COLO829 (cell line): ENCODE data around the gene SLC26A1.

Experiments
- DNase-seq: peaks from one replicate; pipeline ENCODE4 v3.0.0; 2012; ENCODE audit warnings: low spot score

SLC26A1 gene

DNA sequence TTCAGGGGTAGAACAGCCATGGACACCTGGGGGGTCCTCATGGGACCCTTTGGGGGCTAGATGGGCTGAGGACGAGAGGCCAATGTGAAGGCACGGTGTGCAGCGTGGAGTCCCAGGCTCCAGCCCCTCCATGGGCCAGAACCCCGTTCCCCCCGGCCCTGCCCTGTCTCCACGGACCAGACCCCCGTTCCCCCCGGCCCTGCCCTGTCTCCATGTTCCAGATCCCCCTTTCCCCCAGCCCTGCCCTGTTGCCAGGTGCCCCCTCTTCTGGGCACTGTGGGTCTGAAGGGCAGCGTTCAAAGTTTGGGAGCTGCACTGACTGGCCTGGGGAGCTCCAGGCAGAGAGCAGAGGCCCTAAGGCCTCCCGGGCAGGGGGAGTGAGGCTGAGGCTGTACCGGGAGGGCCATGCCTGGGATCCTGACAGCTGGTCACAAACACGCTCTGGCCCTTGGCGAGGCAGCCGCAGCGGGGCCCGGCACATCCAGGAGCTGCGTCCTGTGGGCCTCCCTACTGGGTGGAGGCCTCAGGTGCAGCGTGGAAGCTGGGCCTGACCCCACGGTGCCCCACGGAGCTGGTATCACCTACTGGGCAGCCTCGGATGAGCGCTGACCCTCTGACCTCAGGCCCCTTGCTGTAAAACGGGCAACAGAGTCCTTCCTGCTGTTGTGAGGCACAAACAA, 28.7 kb downstream of the SLC26A1 start:
- DNase-seq, result no peak

DNA sequence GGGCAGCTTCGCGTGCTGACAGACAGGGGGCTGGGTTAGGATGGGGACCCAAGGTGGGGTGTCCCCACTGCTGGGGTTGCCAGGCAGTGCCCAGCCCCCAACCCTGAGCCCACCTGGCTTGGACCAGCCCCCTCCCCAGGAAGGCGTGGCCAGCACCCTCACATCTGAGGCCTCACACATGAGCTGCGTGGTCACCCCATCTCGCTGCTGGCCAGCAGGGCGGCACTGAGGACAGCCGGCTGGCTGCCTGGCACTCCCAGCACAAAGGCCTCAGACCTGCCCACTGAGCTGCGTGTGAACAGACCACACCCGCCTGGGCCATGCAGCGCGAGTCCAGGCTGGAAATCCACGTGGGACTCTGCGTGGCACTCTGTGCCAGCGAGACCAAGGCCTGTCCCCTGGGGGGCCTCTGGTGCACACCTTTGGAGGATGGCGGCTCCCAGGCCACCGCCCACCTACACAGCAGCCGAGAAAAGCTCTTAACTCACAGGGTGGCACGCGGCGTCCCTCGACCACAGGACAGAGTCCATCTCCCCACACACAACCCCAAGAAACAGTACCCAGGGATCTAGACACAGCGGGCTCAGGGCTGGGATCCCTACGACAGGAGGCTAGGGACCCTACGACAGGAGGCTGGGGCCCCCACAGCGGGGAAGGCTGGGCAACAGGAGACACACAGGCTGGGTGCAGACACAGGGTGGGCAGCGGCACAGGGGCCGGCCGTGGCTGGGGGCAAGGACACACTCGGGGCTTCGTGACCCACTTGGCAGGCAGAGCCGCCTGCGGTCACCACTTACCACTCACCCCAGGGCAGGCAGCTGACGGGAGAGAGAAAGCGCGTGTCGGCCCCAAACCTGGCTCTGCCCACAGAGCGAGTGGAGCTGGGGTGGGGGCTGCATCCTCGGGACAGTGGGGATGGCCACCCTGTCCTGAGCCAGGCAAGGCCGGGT, 29.7 kb downstream of the SLC26A1 start:
- no peak for DNase-seq

DNA sequence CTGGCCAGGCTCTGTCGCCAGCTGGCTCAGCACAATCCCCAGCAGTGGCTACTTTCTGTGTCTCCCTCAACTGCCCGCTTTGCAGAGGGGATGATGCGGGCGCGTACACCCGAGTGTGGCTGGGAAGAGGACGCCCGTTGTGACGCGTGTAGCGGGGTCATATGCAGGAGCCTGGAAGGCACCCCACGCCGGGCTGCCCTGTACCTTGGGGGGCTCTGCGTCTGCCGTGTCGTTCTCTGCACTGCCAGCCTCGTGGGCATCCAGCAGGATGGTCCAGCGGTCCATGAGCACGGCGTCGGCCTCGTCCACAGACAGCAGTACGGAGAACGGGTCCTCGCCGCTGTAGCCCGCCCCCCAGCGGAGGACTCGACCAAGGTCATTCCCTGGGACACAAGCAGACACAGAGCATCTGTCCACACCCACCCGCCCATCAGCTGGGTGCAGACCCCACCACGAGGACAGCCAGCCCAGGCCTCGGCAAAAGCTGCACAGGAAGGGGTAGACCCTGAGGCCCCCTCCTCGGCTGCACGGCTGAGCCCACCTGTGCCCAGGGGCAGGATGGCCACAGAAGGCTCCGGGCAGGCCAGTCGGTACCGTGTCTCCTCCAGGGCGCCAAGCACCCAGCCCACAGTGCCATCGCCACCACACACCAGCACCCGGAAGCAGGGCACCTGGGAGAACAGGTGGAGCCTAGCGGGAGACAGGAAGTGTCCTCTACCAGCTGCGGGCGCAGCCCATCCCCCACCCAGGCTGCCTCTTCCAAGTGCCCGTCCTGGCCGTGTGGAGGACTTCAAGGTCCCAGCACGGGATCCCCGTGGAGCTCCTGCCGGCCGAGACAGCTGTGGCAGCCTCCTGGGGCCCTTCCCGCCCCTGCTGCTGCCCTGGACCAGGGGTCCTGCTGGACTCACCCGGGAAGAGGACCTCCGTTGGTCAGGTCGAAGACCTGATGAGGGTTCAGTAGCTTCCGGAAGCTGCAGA, 30.7 kb downstream of the SLC26A1 start:
- no peak for DNase-seq

DNA sequence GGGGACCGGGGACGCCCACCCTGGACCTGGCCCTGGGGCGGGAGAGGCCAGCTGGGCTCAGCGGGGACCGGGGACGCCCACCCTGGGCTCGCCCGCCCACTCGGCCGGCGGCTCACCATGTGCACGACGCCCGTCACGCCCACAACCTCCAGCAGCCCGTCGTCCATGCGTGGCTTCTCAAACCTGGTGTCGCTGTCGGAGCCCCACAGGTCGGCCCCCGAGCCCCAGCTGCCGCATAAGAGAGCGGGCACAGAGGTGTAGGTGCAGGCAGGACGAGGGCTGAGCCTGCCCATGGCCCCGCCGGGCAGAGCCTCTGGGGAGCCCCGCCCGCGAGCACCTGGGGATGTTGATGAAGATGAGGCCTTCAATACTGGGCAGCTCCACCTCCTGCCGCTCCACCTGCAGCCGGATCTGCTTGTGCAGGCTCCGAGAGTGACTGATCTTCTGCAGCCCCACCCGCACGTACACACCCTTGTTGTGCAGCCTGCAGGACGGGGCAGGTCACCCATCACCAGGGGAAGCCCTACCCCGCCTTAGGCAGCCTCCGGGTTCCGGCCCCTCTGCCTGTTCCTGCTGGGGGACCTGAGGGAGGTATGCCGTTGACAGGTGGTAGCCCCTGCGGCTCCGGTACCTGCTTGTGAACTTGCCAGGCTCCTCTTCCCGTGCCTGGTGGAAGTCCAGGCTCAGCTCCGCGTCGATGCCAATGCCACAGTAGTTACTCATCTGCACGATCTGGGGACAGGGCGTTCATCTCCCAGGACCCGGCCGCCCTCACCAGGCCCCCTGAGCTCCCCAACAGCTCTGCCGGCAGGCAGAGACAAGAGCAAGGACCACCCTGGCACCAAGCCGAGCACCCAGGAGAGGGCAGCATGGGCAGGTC, 31.6 kb downstream of the SLC26A1 start:
- no peak for DNase-seq

DNA sequence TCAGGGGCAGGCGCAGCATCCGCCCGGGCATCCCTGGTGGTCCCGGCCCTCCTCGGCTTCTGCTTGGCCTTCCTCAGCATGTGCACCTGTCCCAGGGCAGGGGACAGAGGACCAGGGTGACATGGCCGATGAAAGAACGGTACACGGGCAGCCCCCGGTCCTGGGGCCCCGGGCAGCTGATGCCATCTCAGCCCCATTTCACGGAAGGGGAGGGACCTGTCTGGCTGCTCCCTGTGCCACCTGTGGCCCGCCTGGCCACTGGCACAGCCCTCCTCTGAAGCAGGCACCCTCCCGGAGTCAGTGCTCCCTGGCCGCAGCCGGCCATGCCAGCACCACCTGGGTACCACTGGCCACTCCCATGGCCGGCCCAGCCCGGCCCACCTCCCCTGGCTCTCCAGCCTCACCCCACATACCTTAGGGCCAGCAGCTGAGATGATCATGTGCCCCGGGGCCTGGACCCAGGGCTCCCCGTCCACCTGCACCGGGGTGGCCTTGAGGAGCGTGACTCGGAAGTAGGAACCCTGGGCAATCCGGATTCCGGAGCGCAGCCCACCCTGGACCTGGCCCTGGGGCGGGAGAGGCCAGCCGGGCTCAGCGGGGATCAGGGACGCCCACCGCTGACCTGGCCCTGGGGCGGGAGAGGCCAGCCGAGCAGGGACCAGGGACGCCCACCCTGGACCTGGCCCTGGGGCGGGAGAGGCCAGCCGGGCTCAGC, 32.4 kb downstream of the SLC26A1 start:
- DNase-seq, result no peak

DNA sequence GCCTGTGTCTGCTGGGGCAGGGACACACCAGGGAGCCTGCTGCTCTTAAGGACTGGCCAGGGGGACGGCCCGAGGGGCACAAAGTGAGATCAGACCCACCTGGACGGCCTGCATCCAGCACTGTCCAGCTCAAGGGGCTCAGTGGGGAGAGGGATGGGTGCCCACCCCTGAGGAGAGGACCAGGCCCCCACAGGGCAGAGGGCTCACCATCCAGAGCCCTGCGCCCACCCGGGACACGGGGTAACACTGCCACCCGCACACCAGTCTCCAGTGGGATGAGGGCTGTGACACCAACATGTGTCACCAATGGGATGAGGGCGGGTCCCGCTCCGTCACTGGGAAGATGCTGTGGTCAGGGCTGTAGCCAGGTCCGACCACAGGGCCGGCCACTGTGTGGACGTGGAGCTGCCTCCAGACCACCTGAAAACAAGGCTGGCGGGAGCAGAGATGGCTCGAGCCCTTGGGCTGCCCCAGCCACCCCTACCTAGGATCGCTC, 33.0 kb downstream of the SLC26A1 start:
- no peak for DNase-seq

DNA sequence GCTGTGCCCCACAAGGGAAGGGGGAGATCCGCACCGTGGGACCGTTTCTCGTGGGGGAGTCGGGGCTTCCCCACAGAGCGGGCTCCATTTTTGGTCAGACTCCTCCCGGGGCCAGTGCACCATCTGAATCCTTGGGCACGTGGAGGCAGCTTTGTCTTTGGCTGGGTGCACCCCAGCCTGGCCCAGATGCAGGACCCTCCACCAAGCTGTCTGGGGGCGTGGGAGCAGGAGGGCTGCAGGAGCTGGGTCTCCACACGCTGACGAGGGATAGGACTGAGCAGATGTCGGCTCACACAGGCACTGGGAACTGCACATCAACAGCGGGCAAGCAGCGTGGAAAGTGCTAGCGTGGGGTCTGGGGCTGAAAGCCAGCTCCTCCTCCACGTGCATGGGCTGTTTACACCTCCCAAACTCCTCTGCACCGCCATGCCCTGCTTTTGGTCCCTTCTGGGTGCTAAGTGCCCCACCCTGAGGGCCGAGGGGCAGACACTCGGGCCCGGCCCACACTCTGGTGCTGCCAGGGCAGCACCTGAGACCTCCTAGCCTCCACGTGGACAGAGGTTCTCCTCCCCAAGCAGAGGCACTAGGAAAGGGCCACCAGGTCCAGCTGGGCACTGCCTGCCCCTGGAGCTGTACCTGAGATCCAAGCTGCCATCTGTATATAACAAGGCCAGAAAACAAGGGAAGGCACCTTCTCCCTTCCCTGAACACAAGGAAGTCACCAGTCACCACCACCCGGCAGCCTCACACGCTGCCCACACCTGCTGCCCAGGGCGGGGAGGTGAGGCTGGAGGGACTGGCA, 33.7 kb downstream of the SLC26A1 start:
- no peak for DNase-seq

DNA sequence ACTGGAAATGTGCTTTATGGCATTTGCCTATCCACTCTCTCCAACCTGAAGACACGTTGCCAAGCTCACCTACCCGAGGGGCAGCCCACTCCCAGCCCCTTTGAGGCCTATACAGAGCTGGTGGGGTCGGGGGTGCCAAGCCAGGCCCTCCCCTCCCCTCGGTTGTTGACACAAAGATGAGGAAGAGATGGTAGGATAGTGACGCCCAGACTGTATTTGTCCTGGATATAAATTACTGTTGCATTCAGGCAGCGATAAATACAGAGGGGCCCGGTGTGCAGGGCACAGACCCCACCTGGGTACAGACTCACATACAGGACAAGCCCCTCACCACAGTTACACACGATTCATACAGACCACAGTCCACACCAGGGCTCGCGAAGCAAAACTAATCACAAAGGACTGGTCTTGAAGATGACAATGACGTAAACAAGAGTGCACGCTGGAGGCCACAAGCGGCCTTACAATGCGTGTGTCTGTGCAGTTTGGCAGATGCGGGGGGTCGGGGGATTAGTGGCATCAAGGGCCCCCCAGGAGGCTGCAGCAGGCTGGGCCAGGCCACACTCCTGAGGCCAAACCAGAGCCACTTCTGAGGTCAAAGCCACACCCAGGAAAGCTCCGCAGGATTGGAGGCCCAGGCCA, 34.4 kb downstream of the SLC26A1 start:
- no peak for DNase-seq

DNA sequence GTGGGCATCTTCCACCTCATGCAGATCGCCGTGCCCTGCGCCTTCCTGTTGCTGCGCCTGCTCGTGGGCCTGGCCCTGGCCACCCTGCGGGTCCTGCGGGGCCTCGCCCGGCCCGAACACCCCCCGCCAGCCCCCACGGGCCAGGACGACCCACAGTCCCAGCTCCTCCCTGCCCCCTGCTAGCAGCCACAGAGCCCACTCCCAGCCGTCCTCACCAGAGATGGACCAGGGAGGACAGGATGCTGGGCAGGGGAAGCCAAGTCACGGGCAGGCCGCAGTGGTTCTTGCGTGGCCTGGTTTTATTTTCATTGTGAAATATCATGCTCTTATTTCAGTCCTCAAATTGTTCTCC, 34.9 kb downstream of the SLC26A1 start:
- DNase-seq, result no peak

DNA sequence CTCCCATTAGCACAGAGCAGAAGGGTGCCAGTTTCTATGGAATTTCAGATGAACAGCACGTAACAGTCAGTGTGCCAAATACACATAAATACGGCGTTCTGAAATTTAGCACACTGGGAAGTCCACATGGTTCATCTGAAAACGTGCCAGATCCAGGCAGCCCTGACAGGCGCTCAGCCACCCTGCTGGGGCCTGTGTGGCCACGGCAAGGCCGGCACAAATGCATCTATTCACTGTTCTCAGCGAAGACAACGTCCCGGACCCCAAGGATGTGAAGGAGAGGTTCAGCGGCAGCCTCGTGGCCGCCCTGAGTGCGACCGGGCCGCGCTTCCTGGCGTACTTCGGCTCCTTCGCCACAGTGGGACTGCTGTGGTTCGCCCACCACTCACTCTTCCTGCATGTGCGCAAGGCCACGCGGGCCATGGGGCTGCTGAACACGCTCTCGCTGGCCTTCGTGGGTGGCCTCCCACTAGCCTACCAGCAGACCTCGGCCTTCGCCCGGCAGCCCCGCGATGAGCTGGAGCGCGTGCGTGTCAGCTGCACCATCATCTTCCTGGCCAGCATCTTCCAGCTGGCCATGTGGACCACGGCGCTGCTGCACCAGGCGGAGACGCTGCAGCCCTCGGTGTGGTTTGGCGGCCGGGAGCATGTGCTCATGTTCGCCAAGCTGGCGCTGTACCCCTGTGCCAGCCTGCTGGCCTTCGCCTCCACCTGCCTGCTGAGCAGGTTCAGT, 35.5 kb downstream of the SLC26A1 start:
- DNase-seq, result no peak

DNA sequence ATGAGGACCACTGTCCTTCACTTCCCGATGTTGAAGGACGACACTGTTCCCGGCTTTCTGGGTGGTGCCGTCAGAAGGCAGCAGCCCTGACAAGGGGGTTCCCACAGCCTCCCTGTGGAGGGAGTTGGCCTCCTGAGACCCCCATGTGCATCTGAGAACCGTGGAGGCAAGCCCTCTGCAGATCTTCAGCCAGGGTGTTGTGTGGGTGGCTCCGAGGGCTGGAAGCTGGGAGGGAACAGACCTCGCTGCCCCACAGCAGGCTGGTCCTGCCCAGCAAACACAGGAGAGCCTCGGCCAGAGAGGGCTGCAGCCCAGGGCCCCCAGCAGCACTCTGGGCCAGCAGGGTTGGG, 36.0 kb downstream of the SLC26A1 start:
- DNase-seq, result no peak

DNA sequence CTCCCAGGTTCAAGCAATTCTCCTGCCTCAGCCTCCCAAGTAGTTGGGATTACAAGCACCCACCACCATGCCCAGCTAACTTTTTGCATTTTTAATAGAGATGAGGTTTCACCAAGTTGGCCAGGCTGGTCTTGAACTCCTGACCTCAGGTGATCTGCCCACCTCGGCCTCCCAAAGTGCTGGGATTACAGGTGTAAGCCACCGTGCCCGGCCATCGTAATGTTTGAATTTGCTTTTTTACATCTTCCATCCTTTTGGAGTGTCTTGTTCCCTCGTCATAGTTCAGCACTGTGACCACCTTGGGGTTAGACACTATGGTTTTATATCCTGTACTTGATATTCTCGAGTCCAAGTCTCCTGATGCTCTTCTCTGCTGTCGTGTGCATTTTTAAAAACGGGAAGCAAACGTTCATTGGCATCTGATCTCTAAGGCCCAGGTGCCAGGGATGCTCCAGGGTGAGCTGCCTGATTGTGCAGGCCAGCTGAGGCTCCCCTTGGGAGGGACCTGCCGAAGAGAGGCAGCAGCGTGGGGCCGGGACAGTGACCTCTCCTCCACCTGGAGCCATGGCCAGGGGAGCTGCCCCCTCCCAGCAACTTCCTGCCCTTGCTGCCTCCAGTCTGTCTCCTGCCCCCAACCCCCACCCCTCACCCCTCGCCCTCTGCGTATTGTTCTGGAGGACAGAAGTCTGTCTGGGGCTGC, 36.5 kb downstream of the SLC26A1 start:
- no peak for DNase-seq

DNA sequence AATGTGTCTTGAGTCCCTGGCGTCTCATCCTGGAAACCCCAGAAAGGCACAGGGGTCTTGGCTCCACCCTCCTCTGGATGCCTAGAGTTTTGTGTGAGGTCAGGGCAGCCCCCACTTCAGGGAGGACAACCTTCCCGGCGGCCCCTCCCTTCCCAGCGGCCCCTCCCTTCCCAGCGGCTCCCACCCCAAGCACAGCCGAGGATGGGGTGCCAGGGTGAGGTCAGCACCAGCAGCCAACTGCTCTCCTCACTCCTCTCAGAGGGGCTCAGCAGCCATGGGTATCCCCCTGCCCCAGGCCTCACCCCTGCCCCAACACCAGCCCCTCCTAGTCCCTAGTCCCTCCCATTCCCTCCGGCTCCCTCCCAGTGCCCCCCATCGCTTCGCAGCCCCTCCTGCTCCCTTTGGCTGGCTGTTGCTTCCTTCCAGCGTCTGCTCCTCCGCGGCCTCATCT, 37.2 kb downstream of the SLC26A1 start:
- DNase-seq, result no peak

DNA sequence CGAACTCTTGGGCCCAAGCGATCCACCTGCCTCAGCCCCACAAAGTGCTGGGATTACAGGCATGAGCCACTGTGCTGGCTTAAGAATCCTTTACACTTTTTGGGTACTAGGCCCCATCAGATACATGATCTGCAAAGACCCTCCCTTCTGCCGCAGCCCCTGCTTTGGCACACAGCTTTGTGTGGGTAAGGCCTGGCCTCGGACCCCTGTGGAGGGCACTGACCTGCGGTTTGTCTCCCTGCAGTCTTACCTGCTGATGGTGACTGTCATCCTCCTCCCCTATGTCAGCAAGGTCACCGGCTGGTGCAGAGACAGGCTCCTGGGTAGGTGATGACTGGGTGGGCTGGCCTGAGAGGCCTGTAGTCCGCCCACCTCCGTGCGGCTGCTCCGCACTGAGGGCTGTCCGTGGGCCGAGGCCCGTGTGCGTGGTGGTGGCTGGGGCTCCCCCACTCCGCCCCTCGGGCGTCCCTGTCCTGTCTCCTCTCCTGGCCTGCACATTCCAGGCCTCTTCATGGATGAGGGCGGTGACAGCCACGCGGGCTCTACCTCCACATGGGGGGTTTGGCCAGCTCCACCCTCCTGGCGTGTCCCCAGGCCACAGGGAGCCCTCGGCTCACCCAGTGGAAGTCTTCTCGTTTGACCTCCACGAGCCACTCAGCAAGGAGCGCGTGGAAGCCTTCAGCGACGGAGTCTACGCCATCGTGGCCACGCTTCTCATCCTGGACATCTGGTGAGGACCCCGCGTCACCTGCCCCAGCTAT, 37.9 kb downstream of the SLC26A1 start:
- no peak for DNase-seq

DNA sequence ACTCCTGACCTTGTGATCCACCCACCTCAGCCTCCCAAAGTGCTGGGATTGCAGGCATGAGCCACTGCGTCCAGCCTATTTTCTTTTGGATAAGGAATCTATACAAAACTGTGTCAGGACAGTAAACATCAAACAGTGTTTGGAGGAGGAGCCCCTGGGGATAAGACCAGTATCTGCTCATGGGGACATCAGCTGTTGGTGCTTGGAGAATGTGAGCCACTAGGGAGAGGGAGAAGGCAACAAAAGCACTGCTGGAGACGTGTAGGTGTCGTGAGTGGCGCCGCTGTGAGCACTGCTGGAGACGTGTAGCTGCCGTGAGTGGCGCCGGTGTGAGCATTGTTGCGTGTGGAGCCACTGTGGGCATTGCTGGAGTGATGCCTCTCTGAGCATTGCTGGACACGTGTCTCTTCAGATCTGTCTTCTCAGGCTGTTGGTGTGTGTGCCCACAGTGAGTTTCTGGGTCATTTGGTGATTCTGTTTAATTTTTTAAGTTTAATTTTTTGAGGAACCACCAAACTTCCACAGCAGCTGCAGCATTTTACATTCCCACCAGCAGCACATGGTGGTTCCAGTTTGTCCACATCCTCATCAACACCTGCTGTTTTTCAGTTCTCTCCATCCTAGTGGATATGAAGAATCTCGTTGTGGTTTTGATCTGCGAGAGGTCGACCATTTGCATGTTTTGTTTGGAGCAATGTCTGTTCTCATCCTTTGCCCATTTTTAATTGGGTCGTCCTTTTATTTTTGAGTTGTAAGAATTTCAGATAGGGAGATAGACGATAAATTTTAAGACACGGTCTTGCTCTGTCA, 38.8 kb downstream of the SLC26A1 start:
- DNase-seq, result no peak

DNA sequence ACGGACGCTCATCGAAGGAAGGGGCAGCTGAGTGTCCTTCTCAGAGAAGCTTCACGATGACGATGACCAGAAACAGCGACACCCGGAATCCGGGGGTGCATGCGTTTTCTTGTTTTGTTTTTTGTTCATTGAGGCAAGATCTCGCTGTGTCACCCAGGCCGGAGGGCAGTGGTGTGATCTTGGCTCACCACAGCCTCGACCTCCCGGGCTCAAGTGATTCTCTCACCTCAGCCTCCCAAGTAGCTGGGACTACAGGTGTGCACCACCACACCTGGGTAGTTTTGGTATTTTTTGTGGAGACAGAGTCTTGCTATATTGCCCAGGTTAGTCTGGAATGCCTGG, 39.7 kb downstream of the SLC26A1 start:
- DNase-seq, result no peak
